H1 (cell line): ENCODE data around the gene PTPRE. TPM values are rescaled to one million over a fixed set of nuclear protein-coding genes. Genes with fewer than 3 reads are reported as not detected.

Experiments
- CTCF ChIA-PET: fragments of 300-600 bp; sonication (Branson Sonifier 250); formaldehyde crosslinking; loops from one replicate; lab custom pipeline; 2021; ENCODE audit not compliant: partially characterized antibody; lab: Charles Lee
- POLR2A ChIA-PET: fragments of 300-600 bp; sonication (Branson Sonifier 250); formaldehyde crosslinking; loops from one replicate; lab custom pipeline; 2021; ENCODE audit warnings: inconsistent platforms; ENCODE audit not compliant: partially characterized antibody; lab: Charles Lee
- DNase-seq, 2 experiments: peaks; one replicate each; pipeline versions ENCODE4 v3.0.0 to v3.0.0-alpha.2; 2010 to 2022; ENCODE audit warnings: low spot score in 2 of 2, low read depth in 1 of 2, mixed read lengths in 1 of 2
- FAIRE-seq: peaks from 2 replicates; lab custom pipeline; 2011; peaks lifted over from hg19 to GRCh38; lab: Jason Lieb, UNC
- H2AFZ ChIP-seq: 2 replicates; pipeline ENCODE4 v1.8.1; 2012; ENCODE audit warnings: low read length, inconsistent platforms
- H2AK5ac ChIP-seq: 2 replicates; pipeline ENCODE4 v1.6.1; 2013; ENCODE audit warnings: low read depth, low read length
- H2BK120ac ChIP-seq: replicated peaks from 2 replicates; pipeline ENCODE3; 2013; ENCODE audit warnings: low read depth, low read length, inconsistent platforms
- H2BK12ac ChIP-seq: 2 replicates; pipeline ENCODE4 v1.6.1; 2013; ENCODE audit warnings: low read depth, low read length
- H2BK15ac ChIP-seq: 2 replicates; pipeline ENCODE4 v1.6.1; 2013; ENCODE audit warnings: low read length
- H2BK20ac ChIP-seq: 2 replicates; pipeline ENCODE4 v1.6.1; 2013; ENCODE audit warnings: low read length
- H2BK5ac ChIP-seq: 2 replicates; pipeline ENCODE4 v1.6.1; 2013; ENCODE audit warnings: low read depth, low read length
- H3K14ac ChIP-seq: 2 replicates; pipeline ENCODE4 v1.6.1; 2013; ENCODE audit warnings: inconsistent platforms; ENCODE audit not compliant: insufficient read length
- H3K18ac ChIP-seq: 2 replicates; pipeline ENCODE4 v1.6.1; 2013; ENCODE audit warnings: low read length; ENCODE audit errors: extremely low read depth
- H3K23ac ChIP-seq: 2 replicates; pipeline ENCODE4 v1.6.1; 2013; ENCODE audit warnings: inconsistent platforms; ENCODE audit not compliant: insufficient read length
- H3K23me2 ChIP-seq: 2 replicates; pipeline ENCODE4 v1.6.1; 2013; ENCODE audit warnings: low read depth, low read length
- H3K27ac ChIP-seq: 2 replicates; pipeline ENCODE4 v1.6.1; 2011; ENCODE audit warnings: low read depth, low read length, inconsistent platforms
- H3K27me3 ChIP-seq, 4 experiments: replicated peaks in 1 of 4; 1 replicate in 1 of 4; 2 replicates in 3 of 4; pipeline versions ENCODE4 v1.6.1 to v1.8.1; 2011 to 2013; ENCODE audit warnings: low read length in 3 of 4, mild to moderate bottlenecking in 3 of 4, inconsistent platforms in 2 of 4, mixed read lengths in 2 of 4, moderate library complexity in 1 of 4; ENCODE audit not compliant: control insufficient read depth in 3 of 4, insufficient read depth in 3 of 4; ENCODE audit errors: extremely low read depth in 1 of 4
- H3K36me3 ChIP-seq, 4 experiments: 2 replicates each; pipeline versions ENCODE4 v1.6.1 to v1.8.1; 2011 to 2013; ENCODE audit warnings: mild to moderate bottlenecking in 4 of 4, low read length in 3 of 4, moderate library complexity in 2 of 4, control low read depth in 1 of 4, inconsistent platforms in 1 of 4; ENCODE audit not compliant: insufficient read depth in 4 of 4, control insufficient read depth in 2 of 4
- H3K4ac ChIP-seq: replicated peaks from 2 replicates; pipeline ENCODE3; 2013; ENCODE audit warnings: low read length, low read depth, mixed read lengths, inconsistent platforms; ENCODE audit not compliant: insufficient read length
- H3K4me1 ChIP-seq, 4 experiments: replicated peaks in 1 of 4; 1 replicate in 1 of 4; 2 replicates in 3 of 4; pipeline versions ENCODE4 v1.6.1 to v1.8.1; 2011 to 2013; ENCODE audit warnings: low read length in 3 of 4, inconsistent platforms in 2 of 4, mixed read lengths in 1 of 4; ENCODE audit not compliant: insufficient read depth in 4 of 4, control insufficient read depth in 3 of 4
- H3K4me2 ChIP-seq, 2 experiments: 2 replicates each; pipeline versions ENCODE4 v1.6.1 to v1.8.1; 2011 to 2013; ENCODE audit warnings: low read depth in 2 of 2, low read length in 2 of 2, control low read depth in 1 of 2, inconsistent platforms in 1 of 2, mild to moderate bottlenecking in 1 of 2; ENCODE audit not compliant: insufficient read depth in 1 of 2
- H3K4me3 ChIP-seq, 4 experiments: fragments of 200-600, 300-600 bp in 1 of 4; sonication (generic), shearing (Covaris generic), sonication (Bioruptor Twin) in 1 of 4; 2 replicates each; pipeline versions ENCODE4 v1.5.1 to v1.8.1; 2011 to 2016; ENCODE audit warnings: low read length in 4 of 4, low read depth in 3 of 4, control low read depth in 2 of 4, inconsistent platforms in 2 of 4, mild to moderate bottlenecking in 2 of 4, mixed read lengths in 1 of 4, moderate library complexity in 1 of 4; ENCODE audit not compliant: insufficient read depth in 2 of 4; ENCODE audit errors: extremely low read depth in 1 of 4
- H3K56ac ChIP-seq: replicated peaks from 2 replicates; pipeline ENCODE3; 2013; ENCODE audit warnings: low read depth, mild to moderate bottlenecking, mixed read lengths, low read length, inconsistent platforms; ENCODE audit not compliant: insufficient read length
- H3K79me1 ChIP-seq: 2 replicates; pipeline ENCODE4 v1.6.1; 2013; ENCODE audit warnings: low read depth, low read length, control low read depth
- H3K79me2 ChIP-seq, 2 experiments: 2 replicates each; pipeline versions ENCODE4 v1.6.1 to v1.8.1; 2012 to 2013; ENCODE audit warnings: low read length in 2 of 2, mild to moderate bottlenecking in 2 of 2, inconsistent platforms in 1 of 2; ENCODE audit not compliant: insufficient read depth in 2 of 2, control insufficient read depth in 1 of 2
- H3K9ac ChIP-seq, 4 experiments: replicated peaks in 1 of 4; 1 replicate in 1 of 4; 2 replicates in 3 of 4; pipeline versions ENCODE4 v1.6.1 to v1.8.1; 2011 to 2013; ENCODE audit warnings: low read depth in 3 of 4, low read length in 3 of 4, control low read depth in 2 of 4, mild to moderate bottlenecking in 2 of 4, moderate library complexity in 2 of 4, inconsistent platforms in 1 of 4; ENCODE audit errors: extremely low read depth in 1 of 4
- H3K9me3 ChIP-seq, 2 experiments: 2 replicates each; pipeline versions ENCODE4 v1.6.1 to v1.8.1; 2012 to 2013; ENCODE audit warnings: mild to moderate bottlenecking in 2 of 2, moderate library complexity in 2 of 2, control low read depth in 1 of 2, inconsistent platforms in 1 of 2, low read depth in 1 of 2, low read length in 1 of 2, mixed read lengths in 1 of 2; ENCODE audit not compliant: insufficient read depth in 2 of 2
- H4K20me1 ChIP-seq, 2 experiments: replicated peaks in 1 of 2; 2 replicates each; pipeline versions ENCODE3 to v1.8.1; 2011 to 2013; ENCODE audit warnings: inconsistent platforms in 2 of 2, low read length in 2 of 2, mild to moderate bottlenecking in 1 of 2; ENCODE audit not compliant: insufficient read depth in 2 of 2, control insufficient read depth in 1 of 2
- H4K5ac ChIP-seq: 2 replicates; pipeline ENCODE4 v1.6.1; 2013; ENCODE audit warnings: low read length, low read depth, mixed read lengths, inconsistent platforms; ENCODE audit not compliant: insufficient read length
- H4K8ac ChIP-seq: 2 replicates; pipeline ENCODE4 v1.8.0; 2013; ENCODE audit warnings: mild to moderate bottlenecking, moderate library complexity, low read length, inconsistent platforms; ENCODE audit not compliant: insufficient read depth; ENCODE audit errors: extremely low read depth
- H4K91ac ChIP-seq: replicated peaks from 2 replicates; pipeline ENCODE3; 2013; ENCODE audit warnings: low read length, mixed read lengths, inconsistent platforms; ENCODE audit not compliant: insufficient read length
- BACH1 ChIP-seq: IDR thresholded peaks from 2 replicates; pipeline ENCODE4 v1.6.1; 2012; ENCODE audit warnings: low read length, improper control_type of control experiment
- BRCA1 ChIP-seq: IDR thresholded peaks from 2 replicates; pipeline ENCODE4 v1.6.1; 2012; ENCODE audit warnings: low read depth, low read length, improper control_type of control experiment
- CBX5 ChIP-seq: fragments of 300-800, 300-1000 bp; sonication (generic); IDR thresholded peaks from 2 replicates; pipeline ENCODE4 v1.7.1; 2016; ENCODE audit warnings: antibody characterized with exemption, low read length, low read depth
- CBX8 ChIP-seq: fragments of 300-800, 300-1000 bp; sonication (generic); IDR thresholded peaks from 2 replicates; pipeline ENCODE4 v1.7.1; 2016; ENCODE audit warnings: low read depth, low read length, borderline replicate concordance
- KDM1A ChIP-seq: fragments of 200-600, 300-600 bp; sonication (generic); IDR thresholded peaks from 2 replicates; pipeline ENCODE4 v1.7.1; 2016; ENCODE audit warnings: mild to moderate bottlenecking, low read length, borderline replicate concordance
- POU5F1 ChIP-seq: IDR thresholded peaks from 2 replicates; pipeline ENCODE4 v1.6.1; 2011; ENCODE audit warnings: low read depth, mild to moderate bottlenecking, low read length, moderate library complexity
- RNF2 ChIP-seq: fragments of 200-900, 300-1000 bp; sonication (generic); IDR thresholded peaks from 2 replicates; pipeline ENCODE4 v1.7.1; 2016; ENCODE audit warnings: borderline replicate concordance, low read depth, mild to moderate bottlenecking, antibody characterized with exemption, low read length; ENCODE audit not compliant: poor library complexity, severe bottlenecking; ENCODE audit errors: missing control alignments
- SIN3A ChIP-seq, 2 experiments: IDR thresholded peaks in 1 of 2; conservative IDR thresholded peaks in 1 of 2; 2 replicates each; pipeline ENCODE4 v1.6.1; 2011 to 2012; ENCODE audit warnings: low read length in 2 of 2, improper control_type of control experiment in 1 of 2, low read depth in 1 of 2, mild to moderate bottlenecking in 1 of 2
- SP2 ChIP-seq: IDR thresholded peaks from 2 replicates; pipeline ENCODE4 v1.6.1; 2012; ENCODE audit warnings: mild to moderate bottlenecking, low read length, inconsistent platforms
- SP4 ChIP-seq: IDR thresholded peaks from 2 replicates; pipeline ENCODE4 v1.6.1; 2012; ENCODE audit warnings: low read length, inconsistent platforms
- SUZ12 ChIP-seq: fragments of 200-600 bp; sonication (generic); IDR thresholded peaks from 2 replicates; pipeline ENCODE4 v1.6.1; 2012; ENCODE audit warnings: mild to moderate bottlenecking, inconsistent platforms, low read length, moderate library complexity, mixed read lengths
- TAF1 ChIP-seq: IDR thresholded peaks from 2 replicates; pipeline ENCODE4 v1.6.1; 2011; ENCODE audit warnings: mild to moderate bottlenecking, low read depth, low read length
- TBP ChIP-seq: IDR thresholded peaks from 2 replicates; pipeline ENCODE4 v1.6.1; 2011; ENCODE audit warnings: low read depth, low read length, improper control_type of control experiment
- WGBS, 2 experiments: shearing (Covaris generic) in 1 of 2; methylation state at CpG; one replicate each; pipeline versions ENCODE4 v1.1.6 to v1.1.7; 2013 to 2015; ENCODE audit warnings: low lambda C conversion rate in 2 of 2, mixed read lengths in 2 of 2, inconsistent platforms in 1 of 2, low coverage in 1 of 2, missing lambda C conversion rate in 1 of 2; ENCODE audit not compliant: insufficient replicate concordance in 2 of 2, insufficient coverage in 1 of 2, insufficient read length in 1 of 2; ENCODE audit errors: extremely low coverage in 1 of 2, missing lambda C conversion rate in 1 of 2; 5-methylcytosine and 5-hydroxymethylcytosine counted together
- polyA plus RNA-seq, 7 experiments: library from polyadenylated mRNA; depleted of rRNA in 3 of 7; stranded (reverse) in 5 of 7; unstranded in 2 of 7; fragments of >200 nt in 5 of 7; fragments of 200-250 nt in 2 of 7; gene quantifications; 1 replicate in 5 of 7; 2 replicates in 1 of 7; 4 replicates in 1 of 7; pipeline versions ENCODE4 v1.2.1 to v1.2.3, GENCODE V29; 2011 to 2013; ENCODE audit warnings: missing spikeins in 2 of 7, mixed read lengths in 2 of 7
- total RNA-seq: library from RNA; stranded (reverse); fragmentation: NEBNext Ultra II Directional; extraction: Animal tissue kit (Norgen Biotek cat#: 25700); gene quantifications from 2 replicates; pipeline ENCODE4 v1.2.1, GENCODE V29; 2021

PTPRE gene
- total and polyA plus RNA-seq, 2 of the 8 experiments (the other 6 are each of a cell fraction or from before 2014, with no cell fraction given): 0.33 to 0.54 TPM

DNA sequence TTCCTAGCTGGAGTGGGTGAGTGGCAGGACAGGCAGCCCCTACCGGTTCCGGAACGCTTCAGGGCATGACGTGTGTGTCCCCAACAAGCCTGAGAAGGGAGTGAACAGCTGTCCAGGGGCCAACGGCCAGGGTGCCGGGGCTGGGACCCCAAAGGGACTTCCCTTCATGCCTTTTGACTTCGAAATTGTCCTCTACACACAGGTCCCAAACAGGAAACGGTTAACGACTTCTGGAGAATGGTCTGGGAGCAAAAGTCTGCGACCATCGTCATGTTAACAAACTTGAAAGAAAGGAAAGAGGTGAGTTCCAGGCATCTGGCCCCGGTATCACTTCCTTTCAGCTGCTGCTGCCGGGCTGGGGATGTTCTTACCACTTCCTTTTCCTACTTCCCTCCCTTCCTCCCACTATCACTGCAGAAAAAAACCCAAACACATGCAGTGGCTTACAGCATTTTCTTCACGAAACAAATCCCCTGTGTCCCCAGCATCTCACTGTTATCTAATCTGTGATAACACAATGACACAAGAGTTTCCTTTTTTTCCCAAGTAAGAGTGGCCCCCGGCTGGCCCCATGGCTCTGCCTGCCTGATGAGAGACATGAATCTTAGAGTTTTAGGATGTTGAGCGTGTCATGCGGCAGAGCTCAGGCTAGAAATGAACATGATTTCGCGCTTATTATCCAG, 156.1 kb downstream of the PTPRE start:
- CTCF ChIA-PET: interaction anchor here (0.8 to 3.4 kb wide), 18 partner anchors 8 to 414 kb away, joined by 3 to 26 read pairs (median 4); partner anchors contain the start of gene PTPRE
- H2BK15ac ChIP-seq: no peak overlapping the region
- no peaks in the 10 kb centered on the region for H3K9me3 ChIP-seq
- H3K23ac ChIP-seq: no peak overlapping the region
- H4K8ac ChIP-seq: no peak overlapping the region
- H3K14ac ChIP-seq: no peak overlapping the region
- H3K4me3 ChIP-seq: no peak overlapping the region
- H3K18ac ChIP-seq: no peak overlapping the region
- POLR2A ChIA-PET: interaction anchor here (1.3 kb wide), 1 partner anchor 16 kb away, joined by 3 read pairs; no protein-coding TSS in a partner anchor
- H2BK12ac ChIP-seq: no peak overlapping the region
- no peaks in the 10 kb centered on the region for H3K27me3 ChIP-seq
- no peak overlapping the region for H3K27ac ChIP-seq
- no peak overlapping the region for H4K91ac ChIP-seq
- no peak overlapping the region for H3K9ac ChIP-seq
- H3K4ac ChIP-seq: no peak overlapping the region
- peaks cover 9 to 21% (median 15%) of the 10 kb centered on the region in 4 experiments for H3K4me1 ChIP-seq
- H3K79me1 ChIP-seq: 0 out of 2 replicates have a peak, but pooled peaks cover 2% of the 10 kb centered on the region
- H3K4me2 ChIP-seq: 0 out of 4 replicates have a peak overlapping the region, but pooled peaks of 1 of the 2 experiments have one; percentile 16
- H2BK20ac ChIP-seq: no peak overlapping the region
- no peak overlapping the region for H2AK5ac ChIP-seq
- no peak overlapping the region for H2BK120ac ChIP-seq
- 0 out of 2 replicates have a peak overlapping the region, but pooled peaks have one; percentile 24 for H2AFZ ChIP-seq
- no peak for DNase-seq
- no peak overlapping the region for H3K56ac ChIP-seq
- H4K5ac ChIP-seq: no peak overlapping the region
- no peaks in the 10 kb centered on the region for H3K36me3 ChIP-seq
- no peaks in the 10 kb centered on the region for H3K79me2 ChIP-seq
- peaks cover 0 to 12% of the 10 kb centered on the region in 2 experiments for H4K20me1 ChIP-seq
- H2BK5ac ChIP-seq: no peak overlapping the region
- 80% methylated on average over 16 of the region's 19 CpGs; no CpG with 5 or more reads in 1 of the 2 experiments for WGBS, 2 experiments
- peaks cover 14% of the 10 kb centered on the region; the same call in 1 of the 2 replicates for H3K23me2 ChIP-seq
- FAIRE-seq: no peak
- TF ChIP-seq POU5F1: no peak
- no peak for TF ChIP-seq SP4
- TF ChIP-seq BRCA1: no peak
- TF ChIP-seq KDM1A: no peak
- TF ChIP-seq SUZ12: no peak
- no peak for TF ChIP-seq SP2
- TF ChIP-seq BACH1: no peak
- no peak for TF ChIP-seq RNF2
- no peak for TF ChIP-seq TBP
- no peak for TF ChIP-seq CBX5
- TF ChIP-seq CBX8: no peak
- TF ChIP-seq SIN3A (conservative IDR thresholded peaks at IDR 0.05 in 1 of 2, IDR thresholded peaks at IDR 0.05 in 1 of 2; ENCODE audit: low read depth in 1 of 2, low read length in 2 of 2): no peak
- no peak for TF ChIP-seq TAF1
